WTC11 (cell line): ENCODE measurements around the gene ARHGAP6. TPM values are rescaled to one million over a fixed set of nuclear protein-coding genes. Genes with fewer than 3 reads are reported as not detected.

ENCODE experiments used
- ATAC-seq: fragments of 200-7000 bp; cut with Tn5 transposase; 2 replicates; pipeline ENCODE4 v1.10.0; 2021; ENCODE audit warnings: mild to moderate bottlenecking, moderate library complexity
- CTCF ChIA-PET: fragments of 300-600 bp; sonication (Branson Sonifier 250); formaldehyde crosslinking; loops from one replicate; lab custom pipeline; 2021; ENCODE audit warnings: antibody characterized with exemption; lab: Charles Lee
- POLR2A ChIA-PET: fragments of 350-600 bp; sonication (Branson Sonifier 250); formaldehyde crosslinking; loops from one replicate; lab custom pipeline; 2021; ENCODE audit warnings: antibody characterized with exemption; lab: Charles Lee
- DNase-seq: peaks from one replicate; pipeline ENCODE4 v3.0.0; 2021; ENCODE audit warnings: low spot score
- H3K27ac Mint-ChIP-seq: 2 replicates; pipeline ENCODE4 v1.8.0; 2021; ENCODE audit warnings: mixed read lengths
- H3K27me3 Mint-ChIP-seq: 2 replicates; pipeline ENCODE4 v1.8.0; 2021; ENCODE audit warnings: low read depth, mild to moderate bottlenecking, moderate library complexity, mixed read lengths
- H3K36me3 Mint-ChIP-seq: 2 replicates; pipeline ENCODE4 v1.8.0; 2021; ENCODE audit warnings: mixed read lengths
- H3K4me1 Mint-ChIP-seq: 2 replicates; pipeline ENCODE4 v1.8.0; 2022; ENCODE audit warnings: mixed read lengths
- H3K4me3 Mint-ChIP-seq: 2 replicates; pipeline ENCODE4 v1.8.0; 2021; ENCODE audit warnings: mild to moderate bottlenecking, moderate library complexity, mixed read lengths
- H3K9me3 Mint-ChIP-seq: 2 replicates; pipeline ENCODE4 v1.8.0; 2021; ENCODE audit warnings: mixed read lengths
- CREB1 ChIP-seq: sonication (generic); formaldehyde crosslinking; IDR thresholded peaks from 2 replicates; pipeline ENCODE4 v1.8.0; 2023; ENCODE audit warnings: mild to moderate bottlenecking, missing genetic modification reagents
- ETV6 ChIP-seq: sonication (generic); formaldehyde crosslinking; IDR thresholded peaks from 2 replicates; pipeline ENCODE4 v1.8.1; 2022; ENCODE audit warnings: mild to moderate bottlenecking, missing genetic modification reagents
- FOXP1 ChIP-seq: sonication (generic); formaldehyde crosslinking; IDR thresholded peaks from 2 replicates; pipeline ENCODE4 v1.8.0; 2022; ENCODE audit warnings: missing genetic modification reagents, mild to moderate bottlenecking, moderate library complexity, borderline replicate concordance
- GRHL2 ChIP-seq: fragments of 250-450 bp; sonication (Bioruptor Pico); IDR thresholded peaks from 2 replicates; pipeline ENCODE4 v1.8.0; 2022; ENCODE audit warnings: mild to moderate bottlenecking, moderate library complexity; ENCODE audit not compliant: insufficient replicate concordance, severe bottlenecking
- KAT7 ChIP-seq: sonication (generic); formaldehyde crosslinking; IDR thresholded peaks from 2 replicates; pipeline ENCODE4 v1.8.1; 2023; ENCODE audit warnings: missing genetic modification reagents, mild to moderate bottlenecking, borderline replicate concordance
- PRRX2 ChIP-seq: fragments of 250-450 bp; sonication (Bioruptor Pico); IDR thresholded peaks from 2 replicates; pipeline ENCODE4 v1.8.0; 2021; ENCODE audit warnings: mild to moderate bottlenecking
- SP1 ChIP-seq: sonication (generic); formaldehyde crosslinking; conservative IDR thresholded peaks from 2 replicates; pipeline ENCODE4 v1.8.1; 2022; ENCODE audit warnings: missing genetic modification reagents
- ZNF263 ChIP-seq: sonication (generic); formaldehyde crosslinking; IDR thresholded peaks from 2 replicates; pipeline ENCODE4 v1.8.1; 2022; ENCODE audit warnings: low read depth, mild to moderate bottlenecking, moderate library complexity, missing genetic modification reagents
- ZNF396 ChIP-seq: fragments of 250-450 bp; sonication (Bioruptor Pico); IDR thresholded peaks from 2 replicates; pipeline ENCODE4 v1.8.0; 2021; ENCODE audit warnings: mild to moderate bottlenecking, moderate library complexity, borderline replicate concordance
- total RNA-seq: library from RNA; stranded (reverse); gene quantifications from 3 replicates; pipeline ENCODE4 v1.2.3, GENCODE V29; 2021
- TF ChIP-seq, protein P1 (sequence below): sonication (generic); formaldehyde crosslinking; IDR thresholded peaks from 2 replicates; pipeline ENCODE4 v1.8.1; 2023; ENCODE audit warnings: mild to moderate bottlenecking, moderate library complexity, missing genetic modification reagents
- TF ChIP-seq, protein P2 (sequence below): sonication (generic); formaldehyde crosslinking; IDR thresholded peaks from 2 replicates; pipeline ENCODE4 v1.8.0; 2023; ENCODE audit warnings: missing genetic modification reagents, mild to moderate bottlenecking, borderline replicate concordance
- TF ChIP-seq, protein P3 (sequence below): sonication (generic); formaldehyde crosslinking; IDR thresholded peaks from 2 replicates; pipeline ENCODE4 v1.8.1; 2022; ENCODE audit warnings: low read depth, mild to moderate bottlenecking, moderate library complexity, missing genetic modification reagents, borderline replicate concordance
- TF ChIP-seq, protein P4 (sequence below): sonication (generic); formaldehyde crosslinking; IDR thresholded peaks from 2 replicates; pipeline ENCODE4 v1.8.1; 2023; ENCODE audit warnings: mild to moderate bottlenecking, missing genetic modification reagents
- TF ChIP-seq, protein P5 (sequence below): fragments of 250-450 bp; sonication (Bioruptor Pico); IDR thresholded peaks from 2 replicates; pipeline ENCODE4 v2.1.2; 2022; ENCODE audit warnings: mild to moderate bottlenecking, moderate library complexity
- TF ChIP-seq, protein P6 (sequence below): sonication (generic); formaldehyde crosslinking; IDR thresholded peaks from 2 replicates; pipeline ENCODE4 v1.8.1; 2022; ENCODE audit warnings: mild to moderate bottlenecking, moderate library complexity, missing genetic modification reagents

Gene ARHGAP6
- total RNA-seq, 1 experiment from 2014 or later = 1.0 TPM

DNA sequence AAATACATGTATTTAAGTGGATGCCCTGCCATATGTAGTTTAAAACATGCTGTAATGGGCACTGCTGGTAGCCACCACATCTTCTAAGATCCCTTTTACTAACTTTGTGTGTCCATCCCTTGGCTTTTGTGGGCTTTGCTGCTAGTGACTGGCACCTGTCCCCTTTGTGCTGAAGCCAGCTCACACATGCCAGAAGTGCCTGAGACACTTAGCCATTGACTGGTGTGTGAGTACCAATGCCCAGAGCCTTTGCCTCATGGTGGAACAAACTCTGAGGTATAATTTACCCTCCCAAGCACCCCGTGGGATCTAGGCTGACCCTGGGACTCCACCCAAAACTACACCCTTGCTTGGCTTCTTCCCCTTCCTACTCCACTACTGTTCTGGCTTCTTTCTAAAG, 33.0 kb downstream of the ARHGAP6 start:
- Mint-ChIP-seq H3K4me1 (no peaks in the 10 kb centered on the region), H3K4me3 (no peak overlapping the region), H3K9me3 (no peaks in the 10 kb centered on the region), H3K36me3 (no peaks in the 10 kb centered on the region), H3K27ac (no peak overlapping the region), H3K27me3 (no peaks in the 10 kb centered on the region)
- DNase-seq = no peak
- POLR2A ChIA-PET = no interaction called here
- no peak for ATAC-seq
- CTCF ChIA-PET = no interaction called here
- TF ChIP-seq, protein P1, sequence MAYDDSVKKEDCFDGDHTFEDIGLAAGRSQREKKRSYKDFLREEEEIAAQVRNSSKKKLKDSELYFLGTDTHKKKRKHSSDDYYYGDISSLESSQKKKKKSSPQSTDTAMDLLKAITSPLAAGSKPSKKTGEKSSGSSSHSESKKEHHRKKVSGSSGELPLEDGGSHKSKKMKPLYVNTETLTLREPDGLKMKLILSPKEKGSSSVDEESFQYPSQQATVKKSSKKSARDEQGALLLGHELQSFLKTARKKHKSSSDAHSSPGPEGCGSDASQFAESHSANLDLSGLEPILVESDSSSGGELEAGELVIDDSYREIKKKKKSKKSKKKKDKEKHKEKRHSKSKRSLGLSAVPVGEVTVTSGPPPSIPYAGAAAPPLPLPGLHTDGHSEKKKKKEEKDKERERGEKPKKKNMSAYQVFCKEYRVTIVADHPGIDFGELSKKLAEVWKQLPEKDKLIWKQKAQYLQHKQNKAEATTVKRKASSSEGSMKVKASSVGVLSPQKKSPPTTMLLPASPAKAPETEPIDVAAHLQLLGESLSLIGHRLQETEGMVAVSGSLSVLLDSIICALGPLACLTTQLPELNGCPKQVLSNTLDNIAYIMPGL = no peak
- TF ChIP-seq, protein P2, sequence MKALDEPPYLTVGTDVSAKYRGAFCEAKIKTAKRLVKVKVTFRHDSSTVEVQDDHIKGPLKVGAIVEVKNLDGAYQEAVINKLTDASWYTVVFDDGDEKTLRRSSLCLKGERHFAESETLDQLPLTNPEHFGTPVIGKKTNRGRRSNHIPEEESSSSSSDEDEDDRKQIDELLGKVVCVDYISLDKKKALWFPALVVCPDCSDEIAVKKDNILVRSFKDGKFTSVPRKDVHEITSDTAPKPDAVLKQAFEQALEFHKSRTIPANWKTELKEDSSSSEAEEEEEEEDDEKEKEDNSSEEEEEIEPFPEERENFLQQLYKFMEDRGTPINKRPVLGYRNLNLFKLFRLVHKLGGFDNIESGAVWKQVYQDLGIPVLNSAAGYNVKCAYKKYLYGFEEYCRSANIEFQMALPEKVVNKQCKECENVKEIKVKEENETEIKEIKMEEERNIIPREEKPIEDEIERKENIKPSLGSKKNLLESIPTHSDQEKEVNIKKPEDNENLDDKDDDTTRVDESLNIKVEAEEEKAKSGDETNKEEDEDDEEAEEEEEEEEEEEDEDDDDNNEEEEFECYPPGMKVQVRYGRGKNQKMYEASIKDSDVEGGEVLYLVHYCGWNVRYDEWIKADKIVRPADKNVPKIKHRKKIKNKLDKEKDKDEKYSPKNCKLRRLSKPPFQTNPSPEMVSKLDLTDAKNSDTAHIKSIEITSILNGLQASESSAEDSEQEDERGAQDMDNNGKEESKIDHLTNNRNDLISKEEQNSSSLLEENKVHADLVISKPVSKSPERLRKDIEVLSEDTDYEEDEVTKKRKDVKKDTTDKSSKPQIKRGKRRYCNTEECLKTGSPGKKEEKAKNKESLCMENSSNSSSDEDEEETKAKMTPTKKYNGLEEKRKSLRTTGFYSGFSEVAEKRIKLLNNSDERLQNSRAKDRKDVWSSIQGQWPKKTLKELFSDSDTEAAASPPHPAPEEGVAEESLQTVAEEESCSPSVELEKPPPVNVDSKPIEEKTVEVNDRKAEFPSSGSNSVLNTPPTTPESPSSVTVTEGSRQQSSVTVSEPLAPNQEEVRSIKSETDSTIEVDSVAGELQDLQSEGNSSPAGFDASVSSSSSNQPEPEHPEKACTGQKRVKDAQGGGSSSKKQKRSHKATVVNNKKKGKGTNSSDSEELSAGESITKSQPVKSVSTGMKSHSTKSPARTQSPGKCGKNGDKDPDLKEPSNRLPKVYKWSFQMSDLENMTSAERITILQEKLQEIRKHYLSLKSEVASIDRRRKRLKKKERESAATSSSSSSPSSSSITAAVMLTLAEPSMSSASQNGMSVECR (CRISPR knock-in tag) = no peak
- TF ChIP-seq, protein P3, sequence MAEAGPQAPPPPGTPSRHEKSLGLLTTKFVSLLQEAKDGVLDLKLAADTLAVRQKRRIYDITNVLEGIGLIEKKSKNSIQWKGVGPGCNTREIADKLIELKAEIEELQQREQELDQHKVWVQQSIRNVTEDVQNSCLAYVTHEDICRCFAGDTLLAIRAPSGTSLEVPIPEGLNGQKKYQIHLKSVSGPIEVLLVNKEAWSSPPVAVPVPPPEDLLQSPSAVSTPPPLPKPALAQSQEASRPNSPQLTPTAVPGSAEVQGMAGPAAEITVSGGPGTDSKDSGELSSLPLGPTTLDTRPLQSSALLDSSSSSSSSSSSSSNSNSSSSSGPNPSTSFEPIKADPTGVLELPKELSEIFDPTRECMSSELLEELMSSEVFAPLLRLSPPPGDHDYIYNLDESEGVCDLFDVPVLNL (CRISPR knock-in tag) = no peak
- TF ChIP-seq FOXP1 (CRISPR knock-in tag) (no peak), CREB1 (CRISPR knock-in tag) (no peak), ZNF396 (CRISPR knock-in tag) (no peak), SP1 (CRISPR knock-in tag) (no peak), ETV6 (CRISPR knock-in tag) (no peak), ZNF263 (CRISPR knock-in tag) (no peak), PRRX2 (CRISPR knock-in tag) (no peak), KAT7 (CRISPR knock-in tag) (no peak), GRHL2 (no peak)
- TF ChIP-seq, protein P4, sequence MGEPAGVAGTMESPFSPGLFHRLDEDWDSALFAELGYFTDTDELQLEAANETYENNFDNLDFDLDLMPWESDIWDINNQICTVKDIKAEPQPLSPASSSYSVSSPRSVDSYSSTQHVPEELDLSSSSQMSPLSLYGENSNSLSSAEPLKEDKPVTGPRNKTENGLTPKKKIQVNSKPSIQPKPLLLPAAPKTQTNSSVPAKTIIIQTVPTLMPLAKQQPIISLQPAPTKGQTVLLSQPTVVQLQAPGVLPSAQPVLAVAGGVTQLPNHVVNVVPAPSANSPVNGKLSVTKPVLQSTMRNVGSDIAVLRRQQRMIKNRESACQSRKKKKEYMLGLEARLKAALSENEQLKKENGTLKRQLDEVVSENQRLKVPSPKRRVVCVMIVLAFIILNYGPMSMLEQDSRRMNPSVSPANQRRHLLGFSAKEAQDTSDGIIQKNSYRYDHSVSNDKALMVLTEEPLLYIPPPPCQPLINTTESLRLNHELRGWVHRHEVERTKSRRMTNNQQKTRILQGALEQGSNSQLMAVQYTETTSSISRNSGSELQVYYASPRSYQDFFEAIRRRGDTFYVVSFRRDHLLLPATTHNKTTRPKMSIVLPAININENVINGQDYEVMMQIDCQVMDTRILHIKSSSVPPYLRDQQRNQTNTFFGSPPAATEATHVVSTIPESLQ (CRISPR knock-in tag) = no peak
- TF ChIP-seq, protein P5, sequence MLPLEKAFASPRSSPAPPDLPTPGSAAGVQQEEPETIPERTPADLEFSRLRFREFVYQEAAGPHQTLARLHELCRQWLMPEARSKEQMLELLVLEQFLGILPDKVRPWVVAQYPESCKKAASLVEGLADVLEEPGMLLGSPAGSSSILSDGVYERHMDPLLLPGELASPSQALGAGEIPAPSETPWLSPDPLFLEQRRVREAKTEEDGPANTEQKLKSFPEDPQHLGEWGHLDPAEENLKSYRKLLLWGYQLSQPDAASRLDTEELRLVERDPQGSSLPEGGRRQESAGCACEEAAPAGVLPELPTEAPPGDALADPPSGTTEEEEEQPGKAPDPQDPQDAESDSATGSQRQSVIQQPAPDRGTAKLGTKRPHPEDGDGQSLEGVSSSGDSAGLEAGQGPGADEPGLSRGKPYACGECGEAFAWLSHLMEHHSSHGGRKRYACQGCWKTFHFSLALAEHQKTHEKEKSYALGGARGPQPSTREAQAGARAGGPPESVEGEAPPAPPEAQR (CRISPR knock-in tag) = no peak
- TF ChIP-seq, protein P6, sequence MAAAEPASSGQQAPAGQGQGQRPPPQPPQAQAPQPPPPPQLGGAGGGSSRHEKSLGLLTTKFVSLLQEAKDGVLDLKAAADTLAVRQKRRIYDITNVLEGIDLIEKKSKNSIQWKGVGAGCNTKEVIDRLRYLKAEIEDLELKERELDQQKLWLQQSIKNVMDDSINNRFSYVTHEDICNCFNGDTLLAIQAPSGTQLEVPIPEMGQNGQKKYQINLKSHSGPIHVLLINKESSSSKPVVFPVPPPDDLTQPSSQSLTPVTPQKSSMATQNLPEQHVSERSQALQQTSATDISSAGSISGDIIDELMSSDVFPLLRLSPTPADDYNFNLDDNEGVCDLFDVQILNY (CRISPR knock-in tag) = no peak
